ENCODE data around the gene DNM3.
A peak's percentile ranks its signal among the peaks of the same experiment; 100 is the strongest.

Gene DNM3

DNA sequence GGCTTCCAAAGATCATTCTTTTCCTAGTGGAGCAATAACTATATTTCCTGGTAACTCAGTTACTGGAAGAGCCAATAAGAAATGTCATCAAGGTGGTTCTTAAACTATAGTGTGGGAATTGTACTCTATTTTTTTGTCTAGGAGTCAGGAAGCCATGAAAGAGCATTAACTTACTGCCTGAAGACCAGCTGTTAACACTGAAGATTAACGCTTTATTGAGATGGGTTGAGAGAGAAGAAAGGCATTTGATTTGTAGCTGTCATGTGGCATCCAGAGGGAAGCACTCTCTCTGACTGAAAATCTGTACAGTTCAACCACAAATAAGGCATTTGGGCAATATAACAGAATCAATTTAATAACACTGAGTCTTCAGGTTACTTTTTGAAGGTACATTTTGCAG is 76.0 kb downstream of the DNM3 start (continued):
- TF ChIP-seq OSR1 (CRISPR knock-in tag; IDR thresholded peaks at IDR 0.05): no peak

DNA sequence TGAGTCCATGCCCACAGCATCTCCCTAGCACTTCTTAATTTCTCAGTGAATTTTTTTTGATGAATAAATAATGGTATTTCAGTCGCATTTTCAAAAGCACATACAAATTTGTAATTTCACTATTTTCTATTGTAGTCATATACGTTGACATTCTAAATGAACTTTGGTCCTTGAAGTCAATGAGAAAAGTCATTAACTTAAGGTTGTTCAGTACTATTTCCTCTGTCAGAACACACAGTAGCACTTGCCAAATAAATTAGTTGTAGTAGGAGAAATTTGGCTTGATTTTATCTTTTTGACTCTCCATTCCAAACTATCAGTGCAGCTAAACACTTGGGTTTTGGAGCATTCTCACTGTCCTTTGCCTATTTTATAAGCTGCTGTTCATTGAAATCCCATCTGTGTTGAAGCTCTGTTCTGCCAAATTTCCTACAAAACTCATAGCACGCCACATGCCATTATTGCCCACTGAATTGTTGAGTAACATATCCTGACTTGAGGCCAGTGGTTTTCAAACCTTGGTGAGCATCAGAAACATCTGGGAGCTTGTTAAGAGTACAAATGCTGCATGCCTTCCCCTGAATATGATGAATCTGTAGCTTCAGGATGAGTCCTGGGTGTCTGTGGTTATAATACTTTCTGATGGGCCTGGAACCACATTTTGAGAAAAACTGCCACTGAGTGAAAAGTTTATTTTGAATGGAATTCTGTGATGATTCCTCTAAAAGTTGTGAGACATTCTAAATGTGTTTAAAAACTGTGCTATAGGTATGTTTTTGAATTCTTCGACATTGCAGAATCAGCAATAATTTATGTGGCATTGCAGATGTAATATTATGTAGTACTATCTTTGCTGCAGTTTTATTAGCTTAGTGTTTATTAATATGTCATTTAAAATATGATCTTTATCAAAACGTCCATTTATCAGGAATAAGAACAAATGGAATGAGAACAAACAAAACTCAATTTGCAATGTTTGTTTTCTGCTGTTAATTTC is 78.9 kb downstream of the DNM3 start:
- no peak for ATAC-seq
- TF ChIP-seq ZFP3 (CRISPR knock-in tag; IDR thresholded peaks at IDR 0.05) (no peak), PPARA (CRISPR knock-in tag; IDR thresholded peaks at IDR 0.05; ENCODE audit: borderline replicate concordance) (no peak), ZNF70 (CRISPR knock-in tag; IDR thresholded peaks at IDR 0.05) (no peak), ZNF8 (CRISPR knock-in tag; IDR thresholded peaks at IDR 0.05) (no peak)
- TF ChIP-seq, protein P1, sequence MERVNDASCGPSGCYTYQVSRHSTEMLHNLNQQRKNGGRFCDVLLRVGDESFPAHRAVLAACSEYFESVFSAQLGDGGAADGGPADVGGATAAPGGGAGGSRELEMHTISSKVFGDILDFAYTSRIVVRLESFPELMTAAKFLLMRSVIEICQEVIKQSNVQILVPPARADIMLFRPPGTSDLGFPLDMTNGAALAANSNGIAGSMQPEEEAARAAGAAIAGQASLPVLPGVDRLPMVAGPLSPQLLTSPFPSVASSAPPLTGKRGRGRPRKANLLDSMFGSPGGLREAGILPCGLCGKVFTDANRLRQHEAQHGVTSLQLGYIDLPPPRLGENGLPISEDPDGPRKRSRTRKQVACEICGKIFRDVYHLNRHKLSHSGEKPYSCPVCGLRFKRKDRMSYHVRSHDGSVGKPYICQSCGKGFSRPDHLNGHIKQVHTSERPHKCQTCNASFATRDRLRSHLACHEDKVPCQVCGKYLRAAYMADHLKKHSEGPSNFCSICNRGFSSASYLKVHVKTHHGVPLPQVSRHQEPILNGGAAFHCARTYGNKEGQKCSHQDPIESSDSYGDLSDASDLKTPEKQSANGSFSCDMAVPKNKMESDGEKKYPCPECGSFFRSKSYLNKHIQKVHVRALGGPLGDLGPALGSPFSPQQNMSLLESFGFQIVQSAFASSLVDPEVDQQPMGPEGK (CRISPR knock-in tag; IDR thresholded peaks at IDR 0.05; ENCODE audit: borderline replicate concordance): no peak

DNA sequence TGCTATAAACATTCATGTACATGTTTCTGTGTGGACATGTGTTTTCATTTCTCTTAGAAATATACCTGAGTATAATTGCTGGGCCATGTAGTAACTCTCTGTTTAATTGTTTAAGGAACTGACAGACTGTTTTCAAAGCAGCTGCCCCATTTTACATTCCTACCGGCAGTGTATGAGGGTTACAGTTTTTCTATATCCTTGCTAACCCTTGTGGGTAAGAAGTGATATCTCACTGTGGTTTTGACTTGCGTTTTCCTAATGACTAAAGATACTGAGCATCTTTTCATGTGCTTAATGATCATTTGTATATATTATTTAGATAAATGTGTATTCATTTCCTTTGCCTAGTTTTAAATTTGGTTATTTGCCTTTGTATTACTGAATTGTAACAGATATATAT is 81.7 kb downstream of the DNM3 start:
- TF ChIP-seq ZFP30 (CRISPR knock-in tag; IDR thresholded peaks at IDR 0.05): no peak
- TF ChIP-seq ESRRG (CRISPR knock-in tag; IDR thresholded peaks at IDR 0.05): no peak
- TF ChIP-seq, protein P2, sequence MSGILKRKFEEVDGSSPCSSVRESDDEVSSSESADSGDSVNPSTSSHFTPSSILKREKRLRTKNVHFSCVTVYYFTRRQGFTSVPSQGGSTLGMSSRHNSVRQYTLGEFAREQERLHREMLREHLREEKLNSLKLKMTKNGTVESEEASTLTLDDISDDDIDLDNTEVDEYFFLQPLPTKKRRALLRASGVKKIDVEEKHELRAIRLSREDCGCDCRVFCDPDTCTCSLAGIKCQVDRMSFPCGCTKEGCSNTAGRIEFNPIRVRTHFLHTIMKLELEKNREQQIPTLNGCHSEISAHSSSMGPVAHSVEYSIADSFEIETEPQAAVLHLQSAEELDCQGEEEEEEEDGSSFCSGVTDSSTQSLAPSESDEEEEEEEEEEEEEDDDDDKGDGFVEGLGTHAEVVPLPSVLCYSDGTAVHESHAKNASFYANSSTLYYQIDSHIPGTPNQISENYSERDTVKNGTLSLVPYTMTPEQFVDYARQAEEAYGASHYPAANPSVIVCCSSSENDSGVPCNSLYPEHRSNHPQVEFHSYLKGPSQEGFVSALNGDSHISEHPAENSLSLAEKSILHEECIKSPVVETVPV (CRISPR knock-in tag; IDR thresholded peaks at IDR 0.05): no peak
- no peak for ATAC-seq

DNA sequence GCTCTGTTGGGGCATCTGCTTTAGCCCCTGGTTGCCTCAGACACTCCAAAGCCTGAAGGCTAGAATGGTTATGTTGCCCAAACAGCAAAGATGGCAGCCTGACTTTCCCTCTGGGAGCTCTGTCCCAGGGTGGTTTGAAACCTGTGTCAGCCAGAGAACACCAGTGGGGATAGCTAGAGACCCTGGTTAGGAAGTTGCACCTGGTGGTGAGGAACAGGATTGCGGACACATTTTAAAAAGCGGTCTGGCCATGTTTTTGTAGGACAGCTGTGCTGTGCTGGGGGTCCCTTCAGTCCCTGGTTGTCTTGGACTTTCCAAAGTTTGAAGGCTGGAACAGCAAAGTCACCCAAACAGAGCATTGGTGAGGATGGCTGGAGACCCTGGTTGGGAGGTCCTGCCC is 87.8 kb downstream of the DNM3 start:
- ATAC-seq: peak; percentile 44; the same call in 2 of the 3 replicates
- TF ChIP-seq ZNF70 (CRISPR knock-in tag; IDR thresholded peaks at IDR 0.05) (no peak), ZC3H10 (CRISPR knock-in tag; IDR thresholded peaks at IDR 0.05) (no peak), ZFP30 (CRISPR knock-in tag; IDR thresholded peaks at IDR 0.05) (no peak), SNAI2 (CRISPR knock-in tag; IDR thresholded peaks at IDR 0.05) (no peak), TCF4 (CRISPR knock-in tag; IDR thresholded peaks at IDR 0.05; ENCODE audit: borderline replicate concordance) (no peak), CSDC2 (CRISPR knock-in tag; IDR thresholded peaks at IDR 0.05) (no peak), ISL1 (CRISPR knock-in tag; IDR thresholded peaks at IDR 0.05) (no peak), GLIS3 (CRISPR knock-in tag; IDR thresholded peaks at IDR 0.05) (no peak), ZFP3 (CRISPR knock-in tag; IDR thresholded peaks at IDR 0.05) (no peak), RARB (CRISPR knock-in tag; IDR thresholded peaks at IDR 0.05) (no peak), ZNF565 (CRISPR knock-in tag; conservative IDR thresholded peaks at IDR 0.05; ENCODE audit: low read depth) (no peak)
- TF ChIP-seq, protein P1 (CRISPR knock-in tag; IDR thresholded peaks at IDR 0.05; ENCODE audit: borderline replicate concordance): no peak
- TF ChIP-seq, protein P3, sequence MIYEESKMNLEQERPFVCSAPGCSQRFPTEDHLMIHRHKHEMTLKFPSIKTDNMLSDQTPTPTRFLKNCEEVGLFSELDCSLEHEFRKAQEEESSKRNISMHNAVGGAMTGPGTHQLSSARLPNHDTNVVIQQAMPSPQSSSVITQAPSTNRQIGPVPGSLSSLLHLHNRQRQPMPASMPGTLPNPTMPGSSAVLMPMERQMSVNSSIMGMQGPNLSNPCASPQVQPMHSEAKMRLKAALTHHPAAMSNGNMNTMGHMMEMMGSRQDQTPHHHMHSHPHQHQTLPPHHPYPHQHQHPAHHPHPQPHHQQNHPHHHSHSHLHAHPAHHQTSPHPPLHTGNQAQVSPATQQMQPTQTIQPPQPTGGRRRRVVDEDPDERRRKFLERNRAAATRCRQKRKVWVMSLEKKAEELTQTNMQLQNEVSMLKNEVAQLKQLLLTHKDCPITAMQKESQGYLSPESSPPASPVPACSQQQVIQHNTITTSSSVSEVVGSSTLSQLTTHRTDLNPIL (CRISPR knock-in tag; IDR thresholded peaks at IDR 0.05; ENCODE audit: low read depth): no peak

DNA sequence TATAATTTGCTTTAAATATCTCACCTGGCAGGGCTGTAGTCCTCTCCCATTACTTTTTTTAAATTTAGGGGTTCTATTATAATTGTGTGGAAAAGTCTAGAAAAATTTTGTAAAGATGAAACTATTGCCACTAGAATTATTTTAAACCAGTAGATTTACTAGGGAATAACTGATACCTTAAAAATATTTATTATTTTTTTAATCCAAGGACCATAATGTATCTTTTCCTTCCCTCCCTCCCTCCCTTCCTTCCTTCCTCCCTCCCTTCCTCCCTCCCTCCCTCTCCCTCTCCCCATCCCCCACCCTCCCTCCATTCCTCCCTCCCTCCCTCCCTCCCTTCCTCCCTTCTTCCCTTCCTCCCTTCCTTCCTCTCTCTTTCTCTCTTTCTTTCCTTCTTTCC is 90.5 kb downstream of the DNM3 start:
- TF ChIP-seq ZNF8 (CRISPR knock-in tag; IDR thresholded peaks at IDR 0.05) (no peak), ISL1 (CRISPR knock-in tag; IDR thresholded peaks at IDR 0.05) (no peak)
- ATAC-seq: no peak

DNA sequence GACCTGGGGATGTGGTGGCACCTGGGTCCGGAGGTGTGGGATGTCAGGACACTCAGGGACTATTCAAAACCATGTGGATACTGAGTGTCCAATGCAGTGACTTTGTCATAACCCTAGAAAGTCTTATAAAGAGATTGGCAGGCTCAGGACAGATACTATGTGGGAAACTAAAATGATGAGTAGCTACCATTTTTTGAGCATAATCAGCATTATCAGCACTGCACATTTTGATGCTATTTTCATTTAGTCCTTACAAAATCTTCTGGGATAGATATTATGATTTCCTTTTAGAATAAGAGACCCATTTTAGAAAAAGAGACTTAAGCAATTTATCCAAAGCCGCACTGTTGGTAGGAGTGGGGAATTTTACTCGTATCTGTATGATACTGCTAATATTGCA is 93.4 kb downstream of the DNM3 start:
- no peak for ATAC-seq
- TF ChIP-seq, protein P2 (CRISPR knock-in tag; IDR thresholded peaks at IDR 0.05): no peak
- TF ChIP-seq CSDC2 (CRISPR knock-in tag; IDR thresholded peaks at IDR 0.05) (no peak), BACH2 (CRISPR knock-in tag; IDR thresholded peaks at IDR 0.05; ENCODE audit: borderline replicate concordance) (no peak), ISL1 (CRISPR knock-in tag; IDR thresholded peaks at IDR 0.05) (no peak), ESRRG (CRISPR knock-in tag; IDR thresholded peaks at IDR 0.05) (no peak), ARNTL (CRISPR knock-in tag; IDR thresholded peaks at IDR 0.05; ENCODE audit: borderline replicate concordance, low read depth) (no peak)
- TF ChIP-seq, protein P1 (CRISPR knock-in tag; IDR thresholded peaks at IDR 0.05; ENCODE audit: borderline replicate concordance): no peak
- TF ChIP-seq, protein P3 (CRISPR knock-in tag; IDR thresholded peaks at IDR 0.05; ENCODE audit: low read depth): no peak

Measured in SK-N-SH treated with all-trans-retinoic acid at 6 μM for 48 hours (cell line).